HUES6 (cell line): ENCODE results near the gene CHRNA9.

Experiments
- H3K27ac ChIP-seq: 2 replicates; pipeline ENCODE4 v1.7.0; 2013; ENCODE audit warnings: low read depth, mild to moderate bottlenecking, low read length, inconsistent platforms
- H3K27me3 ChIP-seq: 2 replicates; pipeline ENCODE4 v1.6.1; 2013; ENCODE audit warnings: low read length; ENCODE audit not compliant: control insufficient read depth, insufficient read depth
- H3K36me3 ChIP-seq: 2 replicates; pipeline ENCODE4 v1.6.1; 2013; ENCODE audit warnings: low read length; ENCODE audit not compliant: control insufficient read depth, insufficient read depth
- H3K4me1 ChIP-seq: 2 replicates; pipeline ENCODE4 v1.6.1; 2013; ENCODE audit warnings: low read length; ENCODE audit not compliant: control insufficient read depth, insufficient read depth
- H3K4me3 ChIP-seq: 2 replicates; pipeline ENCODE4 v1.5.1; 2013; ENCODE audit warnings: low read depth, low read length
- H3K9ac ChIP-seq: one replicate; pipeline ENCODE4 v1.6.1; 2013; ENCODE audit warnings: mild to moderate bottlenecking, low read length
- H3K9me3 ChIP-seq: 2 replicates; pipeline ENCODE4 v1.6.1; 2013; ENCODE audit warnings: low read depth, low read length; ENCODE audit not compliant: control insufficient read depth, insufficient read depth

The CHRNA9 gene

DNA sequence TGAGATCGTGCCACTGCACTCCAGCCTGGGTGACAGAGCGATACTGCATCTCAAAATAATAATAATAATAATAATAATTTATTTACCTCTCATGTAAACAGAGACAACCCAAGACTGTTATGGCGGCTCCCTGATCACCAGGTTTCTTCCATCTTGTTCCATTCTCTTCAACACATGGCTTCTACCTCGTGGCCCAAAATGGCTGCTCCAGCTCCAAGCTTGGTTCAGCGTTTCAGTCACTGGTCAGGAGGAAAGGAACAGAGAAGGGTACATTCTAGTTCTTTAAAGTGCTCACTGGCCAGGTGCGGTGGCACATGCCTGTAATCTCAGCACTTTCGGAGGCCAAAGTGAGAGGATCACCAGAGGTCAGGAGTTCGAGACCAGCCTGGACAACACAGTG, 24.9 kb upstream of the CHRNA9 start:
- Histone ChIP-seq H3K27me3 (no peaks in the 10 kb centered on the region), H3K4me1 (peaks cover 34% of the 10 kb centered on the region), H3K27ac (no peak overlapping the region)

DNA sequence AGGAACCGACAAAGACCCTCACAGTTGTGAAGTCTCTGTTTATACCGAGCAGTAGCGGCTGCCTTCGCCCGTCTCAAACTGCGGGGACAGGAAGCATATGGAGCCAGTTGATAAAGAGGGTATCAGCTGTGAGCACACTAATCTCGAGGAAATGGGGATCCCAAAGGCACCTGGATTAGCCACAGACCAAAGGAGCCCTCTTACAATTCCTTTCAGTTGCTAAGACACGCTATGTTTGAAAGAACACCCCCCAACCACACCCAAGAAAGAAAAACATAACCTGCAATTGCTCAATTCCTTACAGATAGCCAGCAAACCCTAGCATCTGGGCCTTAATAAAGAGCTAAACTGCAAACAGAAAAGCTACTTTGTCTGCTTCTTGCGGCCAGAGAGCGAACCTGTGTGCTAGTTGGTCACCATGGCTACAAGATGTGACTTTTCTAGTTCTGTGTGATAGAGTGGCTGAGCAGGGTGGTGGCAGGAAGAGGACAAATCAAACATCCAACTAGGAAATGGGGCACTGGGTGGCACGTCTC, 23.3 kb upstream of the CHRNA9 start:
- Histone ChIP-seq H3K36me3 (no peaks in the 10 kb centered on the region), H3K27ac (no peak overlapping the region), H3K4me3 (no peak overlapping the region), H3K27me3 (no peaks in the 10 kb centered on the region), H3K4me1 (peaks cover 34% of the 10 kb centered on the region), H3K9ac (no peak overlapping the region), H3K9me3 (no peaks in the 10 kb centered on the region)

More for the DNA sequence above, 24.9 kb upstream of the CHRNA9 start:
- Histone ChIP-seq H3K4me3 (no peak overlapping the region), H3K9ac (no peak overlapping the region), H3K36me3 (no peaks in the 10 kb centered on the region), H3K9me3 (no peaks in the 10 kb centered on the region)

DNA sequence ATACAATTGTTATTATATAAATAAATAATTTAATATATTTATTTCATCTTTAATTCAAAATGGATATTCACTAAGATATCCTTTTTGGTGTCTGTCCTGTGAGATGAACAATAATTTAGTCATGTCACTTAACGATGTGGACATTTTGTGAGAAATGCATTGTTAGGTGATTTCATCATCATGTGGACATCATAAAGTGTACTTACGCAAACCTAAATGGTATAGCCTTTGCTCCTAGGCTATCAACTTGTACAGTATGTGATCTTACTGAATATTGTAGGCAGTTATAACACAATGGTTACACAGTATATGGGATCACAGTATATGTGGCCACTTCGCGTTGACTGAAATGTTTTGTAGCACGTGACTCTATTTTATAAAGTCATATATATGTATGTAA, 20.2 kb upstream of the CHRNA9 start:
- H3K27me3 ChIP-seq = no peaks in the 10 kb centered on the region
- H3K4me1 ChIP-seq = peaks cover 11% of the 10 kb centered on the region
- H3K9me3 ChIP-seq = no peaks in the 10 kb centered on the region
- no peak overlapping the region for H3K4me3 ChIP-seq
- H3K27ac ChIP-seq = no peak overlapping the region
- no peak overlapping the region for H3K9ac ChIP-seq
- no peaks in the 10 kb centered on the region for H3K36me3 ChIP-seq

DNA sequence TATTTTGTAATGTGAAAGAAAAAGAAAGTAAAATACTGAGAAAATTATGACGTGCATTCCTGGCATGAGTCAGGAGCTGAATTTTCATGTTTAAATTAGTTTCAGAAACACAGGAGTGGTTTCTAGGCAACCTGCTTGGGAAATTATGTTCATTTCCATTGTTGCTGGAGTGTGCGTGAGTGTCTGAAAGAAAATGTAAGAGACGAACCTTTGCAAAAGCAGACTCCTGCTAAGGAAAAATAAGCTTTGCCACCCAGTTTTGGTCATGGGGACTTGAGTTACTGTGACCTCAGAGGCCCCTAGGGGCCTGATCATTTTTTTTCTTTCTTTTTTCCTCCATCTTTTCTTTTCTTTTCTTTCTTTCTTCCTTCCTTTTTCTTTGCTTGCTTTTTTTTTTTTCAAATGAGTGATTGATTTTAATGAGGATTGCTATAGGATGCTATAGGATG, 18.8 kb upstream of the CHRNA9 start:
- Histone ChIP-seq H3K9me3 (no peaks in the 10 kb centered on the region), H3K9ac (no peak overlapping the region), H3K36me3 (no peaks in the 10 kb centered on the region), H3K27me3 (no peaks in the 10 kb centered on the region), H3K4me1 (peaks cover 12% of the 10 kb centered on the region), H3K27ac (no peak overlapping the region), H3K4me3 (no peak overlapping the region)

DNA sequence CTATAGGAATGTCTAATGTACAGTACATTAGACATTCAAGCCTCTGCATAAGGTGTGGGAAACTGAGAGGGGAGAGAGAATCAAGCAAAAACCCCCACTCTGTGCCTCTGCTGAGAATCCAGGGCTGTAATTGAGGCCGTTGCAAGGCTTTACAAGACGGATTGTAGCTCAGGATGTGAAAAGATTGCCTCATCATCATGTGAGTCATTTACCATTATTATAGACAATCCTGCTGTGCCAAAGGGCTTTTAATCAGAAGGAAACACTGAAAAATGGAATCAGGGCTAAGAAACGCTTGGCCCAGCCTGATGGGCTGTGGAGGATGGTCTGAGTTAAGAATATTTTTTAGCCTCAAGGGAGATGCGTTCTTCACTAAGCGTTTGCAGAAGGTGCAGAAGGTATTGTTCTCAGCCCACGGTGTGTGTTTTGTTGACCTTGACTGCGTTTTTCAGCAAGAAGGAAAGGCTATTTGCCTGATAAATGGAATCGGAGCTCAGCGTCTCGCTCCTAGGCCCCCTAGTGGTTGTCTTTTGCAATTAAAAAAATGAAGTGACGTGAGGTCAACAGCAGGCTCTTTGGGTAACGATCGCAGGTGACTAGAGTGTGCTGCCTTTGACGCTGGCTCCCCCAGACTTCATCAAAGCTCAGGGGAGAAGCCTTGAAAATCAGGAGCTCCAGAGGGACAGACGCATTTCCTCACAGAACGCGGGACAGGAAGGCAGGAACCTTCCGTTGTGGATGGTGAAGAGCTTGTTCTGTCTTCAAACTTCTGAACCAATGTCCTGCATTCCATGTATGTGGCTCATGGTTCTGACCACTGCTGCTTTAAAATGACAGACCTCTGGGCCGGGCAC, 18.1 kb upstream of the CHRNA9 start:
- H3K27me3 ChIP-seq = no peaks in the 10 kb centered on the region
- H3K4me3 ChIP-seq = peak overlapping the region; percentile 25; the same call in 1 of the 2 replicates
- no peaks in the 10 kb centered on the region for H3K9me3 ChIP-seq
- H3K4me1 ChIP-seq = peaks cover 17% of the 10 kb centered on the region
- H3K9ac ChIP-seq = peak overlapping the region; percentile 25
- no peaks in the 10 kb centered on the region for H3K36me3 ChIP-seq
- no peak overlapping the region for H3K27ac ChIP-seq

DNA sequence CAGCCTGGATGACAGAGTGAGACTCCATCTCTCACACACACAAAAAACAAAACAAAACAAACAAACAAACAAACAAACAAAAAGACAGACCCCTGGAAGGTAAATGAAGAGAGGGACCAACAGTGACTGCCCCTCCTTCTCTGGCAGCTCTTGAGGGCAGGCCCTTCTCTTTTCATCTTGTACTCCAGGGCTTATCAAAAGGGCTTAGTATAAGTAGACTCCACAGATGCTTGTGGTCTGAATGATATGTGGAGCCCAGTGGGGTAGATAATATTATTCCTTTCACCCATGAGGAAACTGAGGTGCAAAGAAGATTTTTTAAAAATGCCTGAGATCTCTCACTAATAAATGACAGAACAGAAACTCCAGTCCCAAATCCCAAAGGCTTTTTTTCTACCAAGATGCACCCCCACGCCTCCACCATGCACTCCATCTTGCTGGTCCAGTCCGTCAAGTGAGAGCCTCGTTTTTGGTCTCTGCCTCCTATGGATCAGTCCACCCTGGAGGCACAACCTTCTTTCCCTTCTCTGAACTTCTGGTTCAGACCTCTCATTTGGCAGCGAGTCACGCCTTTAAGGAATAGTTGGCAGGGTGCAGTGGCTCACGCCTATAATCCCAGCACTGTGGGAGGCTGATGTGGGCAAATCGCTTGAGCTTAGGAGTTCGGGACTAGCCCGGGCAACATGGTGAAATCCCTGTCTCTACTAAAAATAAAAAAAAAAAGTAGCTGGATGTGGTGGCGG, 17.0 kb upstream of the CHRNA9 start:
- Histone ChIP-seq H3K4me3 (no peak overlapping the region), H3K36me3 (no peaks in the 10 kb centered on the region), H3K9ac (no peak overlapping the region), H3K27ac (no peak overlapping the region), H3K27me3 (no peaks in the 10 kb centered on the region), H3K9me3 (no peaks in the 10 kb centered on the region), H3K4me1 (peaks cover 24% of the 10 kb centered on the region)

DNA sequence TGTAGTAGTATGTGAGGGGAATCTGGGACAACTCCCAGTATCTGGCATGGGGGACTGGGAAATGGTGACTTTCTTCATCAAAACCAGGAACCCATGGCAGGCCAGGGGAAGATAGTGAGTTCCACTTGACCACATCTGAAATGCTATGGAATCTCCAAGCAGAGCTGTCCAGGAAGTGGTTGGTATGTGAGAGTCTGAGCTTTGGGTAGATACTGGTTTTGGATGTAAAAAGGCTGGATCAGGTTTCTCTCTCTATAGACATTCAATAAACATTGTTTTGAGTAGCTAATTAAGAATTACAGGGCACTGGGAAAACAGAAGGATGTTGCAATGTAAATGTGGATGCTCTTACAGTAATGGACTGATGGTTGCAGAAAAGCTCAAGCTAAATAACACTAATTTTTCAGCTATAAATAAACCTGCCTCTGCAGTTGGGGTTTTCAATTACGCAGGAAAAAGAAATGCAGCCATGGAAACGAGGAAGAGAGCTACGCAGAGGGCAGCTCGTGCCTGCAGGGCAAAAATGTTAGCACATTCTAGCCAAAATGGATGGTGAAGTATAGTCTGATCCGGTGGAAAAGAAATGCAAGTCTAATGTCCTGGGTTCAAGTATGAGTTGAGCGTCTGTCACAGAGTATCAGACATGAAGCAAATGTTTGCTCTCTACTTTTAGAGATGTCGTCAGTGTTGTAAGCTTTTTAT, 13.4 kb upstream of the CHRNA9 start:
- Histone ChIP-seq H3K9ac (no peak overlapping the region), H3K4me1 (peaks cover 26% of the 10 kb centered on the region), H3K9me3 (no peaks in the 10 kb centered on the region), H3K36me3 (no peaks in the 10 kb centered on the region), H3K27ac (no peak overlapping the region), H3K4me3 (no peak overlapping the region), H3K27me3 (no peaks in the 10 kb centered on the region)

DNA sequence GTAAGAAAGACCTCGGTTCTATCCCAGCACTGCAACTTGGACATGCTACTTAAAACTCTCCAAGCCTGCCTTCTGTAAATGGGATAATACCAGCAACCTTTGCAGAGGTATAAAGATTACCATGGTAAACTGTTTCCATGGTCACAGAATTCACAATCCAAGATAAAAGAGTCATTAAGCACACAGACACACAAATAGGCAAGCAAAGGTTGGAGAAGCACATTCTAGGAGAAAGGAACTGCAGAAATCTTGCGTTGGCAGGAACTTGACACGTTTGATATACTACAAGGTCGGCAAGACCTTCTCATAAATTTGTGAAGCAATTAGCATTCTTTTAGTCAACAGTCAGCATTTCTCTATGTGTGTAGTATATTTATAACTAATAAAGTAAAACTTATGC, 12.3 kb upstream of the CHRNA9 start:
- Histone ChIP-seq H3K4me3 (no peak overlapping the region), H3K36me3 (no peaks in the 10 kb centered on the region), H3K27me3 (no peaks in the 10 kb centered on the region), H3K27ac (no peak overlapping the region), H3K4me1 (peaks cover 20% of the 10 kb centered on the region), H3K9ac (no peak overlapping the region), H3K9me3 (no peaks in the 10 kb centered on the region)

DNA sequence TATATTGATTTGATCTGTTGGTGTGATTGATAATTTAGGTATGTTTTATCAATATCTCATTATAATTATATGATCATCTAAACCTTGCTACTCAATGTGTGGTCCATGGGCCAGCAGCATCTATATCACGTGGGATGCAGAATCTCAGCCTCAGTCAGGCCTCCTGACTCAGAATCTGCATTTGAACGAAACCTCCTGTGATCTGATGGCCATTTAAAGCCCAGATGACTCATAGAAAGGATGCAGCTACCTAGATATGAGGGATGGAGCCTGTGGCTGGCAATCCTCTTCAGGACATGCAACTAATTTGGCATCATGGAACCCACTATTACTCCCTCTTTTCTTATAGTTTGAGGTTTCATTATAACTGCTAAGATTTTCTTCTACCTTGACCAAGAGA, 11.3 kb upstream of the CHRNA9 start:
- Histone ChIP-seq H3K4me3 (no peak overlapping the region), H3K9ac (no peak overlapping the region), H3K36me3 (no peaks in the 10 kb centered on the region), H3K9me3 (no peaks in the 10 kb centered on the region), H3K27me3 (no peaks in the 10 kb centered on the region), H3K27ac (no peak overlapping the region), H3K4me1 (peaks cover 20% of the 10 kb centered on the region)

DNA sequence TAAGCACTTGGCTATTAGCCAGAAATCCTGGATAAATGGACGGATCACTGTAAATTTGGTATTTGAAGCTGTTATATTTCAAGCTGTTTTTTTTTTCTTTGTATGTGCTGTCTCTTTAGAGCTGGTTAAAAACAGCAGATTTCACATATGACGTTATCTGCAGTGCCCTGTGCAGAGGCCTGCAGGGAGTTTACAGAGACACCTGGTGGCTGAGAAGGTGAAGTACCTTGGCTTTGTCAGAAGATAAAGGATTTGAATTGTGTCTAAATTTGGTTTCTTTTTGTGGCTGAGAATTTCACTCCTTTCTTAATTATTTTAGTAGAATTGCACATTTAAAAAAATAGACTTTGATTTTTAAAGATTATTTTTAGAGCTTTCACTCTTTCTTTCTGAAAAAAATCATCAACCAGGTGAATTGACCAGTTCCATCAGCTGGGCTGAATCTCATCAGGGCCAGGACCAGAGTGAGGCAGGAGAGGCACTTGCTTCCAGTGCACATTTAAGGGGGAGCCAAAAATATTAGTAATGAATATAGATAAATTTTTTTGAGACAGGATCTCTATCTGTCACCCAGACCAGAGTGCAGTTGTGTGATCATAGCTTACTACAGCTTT, 9.6 kb upstream of the CHRNA9 start:
- Histone ChIP-seq H3K27ac (no peak overlapping the region), H3K9me3 (no peaks in the 10 kb centered on the region), H3K9ac (no peak overlapping the region), H3K4me3 (no peak overlapping the region), H3K36me3 (no peaks in the 10 kb centered on the region), H3K27me3 (no peaks in the 10 kb centered on the region), H3K4me1 (peaks cover 22% of the 10 kb centered on the region)
